ENCODE measurements around the gene ZNF672. TPM values are rescaled to one million over a fixed set of nuclear protein-coding genes. Genes with fewer than 3 reads are reported as not detected.

The ZNF672 gene
- total and polyA plus RNA-seq, 2 of the 13 experiments (the other 11 are each of a cell fraction or from before 2014, with no cell fraction given) = 17.2 to 22.9 TPM

- no peak for TF ChIP-seq AHDC1 (CRISPR knock-in tag; IDR thresholded peaks at IDR 0.05; ENCODE audit: borderline replicate concordance)
- no peak for TF ChIP-seq MED1 (CRISPR knock-in tag; IDR thresholded peaks at IDR 0.05)
- TF ChIP-seq ZNF775 (CRISPR knock-in tag; IDR thresholded peaks at IDR 0.05; ENCODE audit: borderline replicate concordance) = 0 out of 2 replicates have a peak, but pooled peaks have one; percentile 43
- TF ChIP-seq FOSL1 (CRISPR knock-in tag; IDR thresholded peaks at IDR 0.05; ENCODE audit: borderline replicate concordance) = no peak
- TF ChIP-seq FOXA1 (IDR thresholded peaks at IDR 0.05) = no peak
- TF ChIP-seq FOXA1 (CRISPR knock-in tag; IDR thresholded peaks at IDR 0.05) = no peak
- no peak for TF ChIP-seq PRDM15 (CRISPR knock-in tag; IDR thresholded peaks at IDR 0.05)
- 0 out of 2 replicates have a peak, but pooled peaks have one; percentile 23 for TF ChIP-seq HINFP (CRISPR knock-in tag; IDR thresholded peaks at IDR 0.05; ENCODE audit: low read depth)
- TF ChIP-seq FOXK1 (CRISPR knock-in tag; IDR thresholded peaks at IDR 0.05; ENCODE audit: borderline replicate concordance, low read depth) = no peak
- peak; percentile 19; the same call in 1 of the 2 replicates for TF ChIP-seq ESRRA (CRISPR knock-in tag; IDR thresholded peaks at IDR 0.05; ENCODE audit: low read depth)
- TF ChIP-seq ZNF615 (CRISPR knock-in tag; IDR thresholded peaks at IDR 0.05; ENCODE audit: borderline replicate concordance) = no peak
- peak; percentile 58; the same call in 1 of the 2 replicates for TF ChIP-seq ZNF543 (CRISPR knock-in tag; IDR thresholded peaks at IDR 0.05)
- 0 out of 2 replicates have a peak, but pooled peaks have one; percentile 8 for TF ChIP-seq ZFP36L1 (CRISPR knock-in tag; IDR thresholded peaks at IDR 0.05)
- no peak; the same call in 1 of the 2 replicates for TF ChIP-seq MAFG (CRISPR knock-in tag; IDR thresholded peaks at IDR 0.05)
- peak; percentile 51; the same call in 1 of the 2 replicates for TF ChIP-seq MTA1 (CRISPR knock-in tag; IDR thresholded peaks at IDR 0.05; ENCODE audit: borderline replicate concordance)
Observed at GRCh38 chr1:248858096-248858890, 20.3 kb downstream of the ZNF672 start (continued).

Data from HepG2 (cell line).